ENCODE measurements around the gene ARHGAP42. TPM values are rescaled to one million over a fixed set of nuclear protein-coding genes. Genes with fewer than 3 reads are reported as not detected.

ARHGAP42 gene
- total and polyA plus RNA-seq, 8 donors, result 17.1 to 45.2 (median 36.2) TPM

DNA sequence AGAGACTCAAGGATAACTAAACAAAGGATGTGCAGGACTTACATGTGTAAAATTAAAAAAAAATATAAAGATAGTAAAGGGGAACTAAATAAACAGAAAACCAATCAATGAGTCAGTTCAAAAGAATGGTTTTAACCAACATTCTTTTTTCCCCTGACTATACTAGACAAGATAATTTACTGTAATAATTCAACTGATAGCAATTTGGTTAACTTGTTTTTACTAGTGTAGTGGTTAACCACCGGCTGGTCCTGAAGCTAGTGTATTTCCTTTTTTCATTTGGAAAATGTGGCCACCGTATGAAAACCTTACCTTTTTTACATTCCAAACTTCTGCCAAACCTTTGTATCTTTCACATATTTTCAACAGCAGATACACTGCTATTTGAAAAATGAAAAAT, 123.1 kb downstream of the ARHGAP42 start:
- Histone ChIP-seq H3K27ac (no peak overlapping the region), H3K27me3 (no peaks in the 10 kb centered on the region), H3K9me3 (peaks cover 0 to 2% of the 10 kb centered on the region in 2 donors), H3K36me3 (no peaks in the 10 kb centered on the region), H3K4me3 (no peak overlapping the region), H3K4me1 (no peaks in the 10 kb centered on the region)
- intact Hi-C loops (cut with DNase I), result no loop called here
- no peak for DNase-seq
- TF ChIP-seq, protein P1, sequence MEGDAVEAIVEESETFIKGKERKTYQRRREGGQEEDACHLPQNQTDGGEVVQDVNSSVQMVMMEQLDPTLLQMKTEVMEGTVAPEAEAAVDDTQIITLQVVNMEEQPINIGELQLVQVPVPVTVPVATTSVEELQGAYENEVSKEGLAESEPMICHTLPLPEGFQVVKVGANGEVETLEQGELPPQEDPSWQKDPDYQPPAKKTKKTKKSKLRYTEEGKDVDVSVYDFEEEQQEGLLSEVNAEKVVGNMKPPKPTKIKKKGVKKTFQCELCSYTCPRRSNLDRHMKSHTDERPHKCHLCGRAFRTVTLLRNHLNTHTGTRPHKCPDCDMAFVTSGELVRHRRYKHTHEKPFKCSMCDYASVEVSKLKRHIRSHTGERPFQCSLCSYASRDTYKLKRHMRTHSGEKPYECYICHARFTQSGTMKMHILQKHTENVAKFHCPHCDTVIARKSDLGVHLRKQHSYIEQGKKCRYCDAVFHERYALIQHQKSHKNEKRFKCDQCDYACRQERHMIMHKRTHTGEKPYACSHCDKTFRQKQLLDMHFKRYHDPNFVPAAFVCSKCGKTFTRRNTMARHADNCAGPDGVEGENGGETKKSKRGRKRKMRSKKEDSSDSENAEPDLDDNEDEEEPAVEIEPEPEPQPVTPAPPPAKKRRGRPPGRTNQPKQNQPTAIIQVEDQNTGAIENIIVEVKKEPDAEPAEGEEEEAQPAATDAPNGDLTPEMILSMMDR (IDR thresholded peaks at IDR 0.05), result no peak
- ATAC-seq, result no peak

- ATAC-seq (no peak), DNase-seq (no peak)
- intact Hi-C loops (cut with DNase I), result no loop called here
- Histone ChIP-seq H3K4me3 (no peak overlapping the region), H3K9me3 (peaks cover 0 to 2% of the 10 kb centered on the region in 2 donors), H3K27me3 (no peaks in the 10 kb centered on the region), H3K4me1 (no peaks in the 10 kb centered on the region), H3K27ac (no peak overlapping the region), H3K36me3 (no peaks in the 10 kb centered on the region)
- TF ChIP-seq, protein P1 (IDR thresholded peaks at IDR 0.05), result no peak
Observed at GRCh38 chr11:100810666-100811065, 123.6 kb downstream of the ARHGAP42 start.

DNA sequence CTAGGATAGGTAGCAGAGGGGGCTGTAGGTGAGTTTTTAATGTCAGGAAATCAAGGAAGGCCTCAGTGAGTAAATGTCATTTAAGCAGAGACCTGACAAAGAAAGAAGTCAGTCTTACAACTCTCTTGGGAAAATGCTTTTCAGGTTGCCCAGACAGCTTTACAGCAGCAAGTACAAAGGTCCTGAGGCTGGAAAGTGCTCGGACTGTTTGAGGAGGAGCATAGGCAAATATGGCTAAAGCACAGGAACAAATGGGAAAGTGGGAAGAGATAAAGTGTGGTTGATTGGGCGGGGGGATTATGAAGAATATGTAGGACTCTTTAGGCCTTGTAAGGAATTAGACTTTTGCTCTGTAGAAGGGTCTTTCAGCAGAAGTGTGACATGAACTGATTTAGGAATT, 125.4 kb downstream of the ARHGAP42 start:
- no peaks in the 10 kb centered on the region for H3K36me3 ChIP-seq
- H3K4me1 ChIP-seq, result no peaks in the 10 kb centered on the region
- DNase-seq (no peak), ATAC-seq (no peak)
- no peaks in the 10 kb centered on the region for H3K27me3 ChIP-seq
- no peak overlapping the region for H3K4me3 ChIP-seq
- H3K27ac ChIP-seq, result no peak overlapping the region
- intact Hi-C loops (cut with DNase I), result no loop called here
- peaks cover 0 to 2% of the 10 kb centered on the region in 2 donors for H3K9me3 ChIP-seq
- TF ChIP-seq, protein P1 (IDR thresholded peaks at IDR 0.05), result no peak

DNA sequence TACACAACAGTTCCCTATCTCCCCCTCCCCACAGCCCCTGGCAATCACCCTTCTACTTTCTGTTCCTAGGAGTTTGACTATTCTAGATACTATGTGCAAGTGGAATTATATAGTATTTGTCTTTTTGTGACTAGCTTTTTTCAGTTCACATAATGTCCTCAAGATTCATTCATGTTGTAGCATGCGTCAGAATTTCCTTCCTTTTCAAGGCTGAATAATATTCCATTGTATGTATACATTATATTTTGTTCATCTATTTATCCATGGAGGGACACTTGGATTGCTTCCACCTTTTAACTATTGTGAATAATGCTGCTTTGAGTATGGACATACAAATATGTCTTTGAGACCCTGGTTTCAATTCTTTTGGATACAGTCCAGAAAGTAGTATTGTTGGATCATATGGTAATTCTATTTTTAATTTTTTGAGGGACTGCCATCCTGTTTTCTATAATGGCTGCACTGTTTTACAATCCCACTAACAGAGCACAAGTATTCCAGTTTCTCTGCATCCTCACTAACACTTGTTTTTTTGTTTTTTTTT, 128.8 kb downstream of the ARHGAP42 start:
- intact Hi-C loops (cut with DNase I), result no loop called here
- TF ChIP-seq, protein P1 (IDR thresholded peaks at IDR 0.05), result no peak
- H3K27me3 ChIP-seq, result no peaks in the 10 kb centered on the region
- no peak for ATAC-seq
- DNase-seq, result no peak
- no peaks in the 10 kb centered on the region for H3K36me3 ChIP-seq
- no peak overlapping the region for H3K4me3 ChIP-seq
- H3K4me1 ChIP-seq, result no peaks in the 10 kb centered on the region
- H3K27ac ChIP-seq, result no peak overlapping the region
- peaks cover 0 to 2% of the 10 kb centered on the region in 2 donors for H3K9me3 ChIP-seq

DNA sequence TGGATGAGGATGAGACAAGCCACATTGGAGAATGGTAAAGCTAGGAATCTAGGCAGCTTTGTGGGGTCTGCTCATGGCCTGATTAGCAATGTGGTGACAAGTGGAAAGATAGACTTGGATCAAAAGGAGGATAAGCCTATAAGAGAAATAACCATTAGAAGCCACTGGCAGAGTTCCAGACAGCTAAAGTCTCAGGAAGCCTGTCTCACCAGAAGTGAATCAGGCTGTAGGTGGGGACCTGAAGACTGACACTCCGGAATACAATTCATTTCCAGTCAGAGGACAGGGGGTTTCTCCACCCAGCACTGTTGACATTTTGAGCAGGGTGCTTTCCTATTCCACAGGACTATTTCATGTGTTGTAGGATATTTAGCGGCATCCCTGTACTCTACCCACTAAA, 129.7 kb downstream of the ARHGAP42 start:
- intact Hi-C loops (cut with DNase I), result no loop called here
- ATAC-seq, result no peak
- no peak overlapping the region for H3K27ac ChIP-seq

More for the DNA sequence above, 129.7 kb downstream of the ARHGAP42 start:
- Histone ChIP-seq H3K4me3 (no peak overlapping the region), H3K27me3 (no peaks in the 10 kb centered on the region), H3K9me3 (peaks cover 0 to 2% of the 10 kb centered on the region in 2 donors), H3K4me1 (no peaks in the 10 kb centered on the region), H3K36me3 (no peaks in the 10 kb centered on the region)
- TF ChIP-seq, protein P1 (IDR thresholded peaks at IDR 0.05), result no peak
- no peak for DNase-seq

Measured in left lung (tissue), 10 donors.